Measurements from ENCODE around the gene INTS6L.

DNA sequence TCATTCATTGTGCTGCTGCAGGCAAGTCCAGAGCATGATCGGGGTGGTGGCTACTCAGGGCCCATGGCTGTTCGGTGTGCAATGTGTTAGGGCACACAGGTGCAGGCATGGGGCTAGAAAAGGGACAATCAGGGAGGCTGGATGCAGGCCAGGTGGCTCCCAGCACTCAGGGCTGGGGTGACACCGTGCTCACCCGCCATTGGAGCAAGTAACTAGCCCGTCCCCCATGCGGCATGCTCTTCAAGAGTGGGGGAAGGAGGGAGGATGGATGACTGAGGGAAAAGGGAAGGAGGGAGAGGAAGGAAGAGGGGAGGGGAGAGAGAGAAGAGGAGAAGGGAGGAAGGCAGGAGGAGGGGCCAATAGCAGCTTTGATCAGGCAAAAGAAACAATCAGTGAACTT, 64.7 kb downstream of the INTS6L start:
- TF ChIP-seq, protein P1, sequence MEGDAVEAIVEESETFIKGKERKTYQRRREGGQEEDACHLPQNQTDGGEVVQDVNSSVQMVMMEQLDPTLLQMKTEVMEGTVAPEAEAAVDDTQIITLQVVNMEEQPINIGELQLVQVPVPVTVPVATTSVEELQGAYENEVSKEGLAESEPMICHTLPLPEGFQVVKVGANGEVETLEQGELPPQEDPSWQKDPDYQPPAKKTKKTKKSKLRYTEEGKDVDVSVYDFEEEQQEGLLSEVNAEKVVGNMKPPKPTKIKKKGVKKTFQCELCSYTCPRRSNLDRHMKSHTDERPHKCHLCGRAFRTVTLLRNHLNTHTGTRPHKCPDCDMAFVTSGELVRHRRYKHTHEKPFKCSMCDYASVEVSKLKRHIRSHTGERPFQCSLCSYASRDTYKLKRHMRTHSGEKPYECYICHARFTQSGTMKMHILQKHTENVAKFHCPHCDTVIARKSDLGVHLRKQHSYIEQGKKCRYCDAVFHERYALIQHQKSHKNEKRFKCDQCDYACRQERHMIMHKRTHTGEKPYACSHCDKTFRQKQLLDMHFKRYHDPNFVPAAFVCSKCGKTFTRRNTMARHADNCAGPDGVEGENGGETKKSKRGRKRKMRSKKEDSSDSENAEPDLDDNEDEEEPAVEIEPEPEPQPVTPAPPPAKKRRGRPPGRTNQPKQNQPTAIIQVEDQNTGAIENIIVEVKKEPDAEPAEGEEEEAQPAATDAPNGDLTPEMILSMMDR (IDR thresholded peaks at IDR 0.05) = no peak
- no peak for TF ChIP-seq ZFX (IDR thresholded peaks at IDR 0.05; ENCODE audit: borderline replicate concordance)

All from 22Rv1 (cell line).